T1000 (cell line): ENCODE data around the gene RBBP6.
"Not testable (repeated sequence)": the region's sequence is repeated elsewhere in the genome, so short reads cannot be mapped to it uniquely, and the experiment has no call there.

Experiments
- DNase-seq: peaks from one replicate; lab custom pipeline; 2025; ENCODE audit warnings: mixed read lengths; lab: John Stamatoyannopoulos, UW

The RBBP6 gene

GRCh38 chr16:24562811-24563210 is 23.4 kb downstream of the RBBP6 start:
- DNase-seq, result no peak

- no peak for DNase-seq
Observed at GRCh38 chr16:24568392-24568791, 29.0 kb downstream of the RBBP6 start.

- no peak for DNase-seq
Observed at GRCh38 chr16:24571096-24571495, 31.7 kb downstream of the RBBP6 start.

GRCh38 chr16:24572069-24572468 is 32.7 kb downstream of the RBBP6 start:
- no peak for DNase-seq

- DNase-seq, result no peak
Observed at GRCh38 chr16:24573141-24573540, 33.8 kb downstream of the RBBP6 start.

- DNase-seq, result not testable (repeated sequence)
Observed at GRCh38 chr16:24574515-24575485, 35.4 kb downstream of the RBBP6 start.

- DNase-seq, result not testable (repeated sequence)
Observed at GRCh38 chr16:24575791-24576190, 36.4 kb downstream of the RBBP6 start.

GRCh38 chr16:24577167-24577566 is 37.8 kb downstream of the RBBP6 start:
- no peak for DNase-seq

GRCh38 chr16:24580665-24581064 is 41.3 kb downstream of the RBBP6 start:
- no peak for DNase-seq

GRCh38 chr16:24583494-24583893 is 44.1 kb downstream of the RBBP6 start:
- DNase-seq, result no peak

- no peak for DNase-seq
Observed at GRCh38 chr16:24589997-24590396, 50.6 kb downstream of the RBBP6 start.

- no peak for DNase-seq
Observed at GRCh38 chr16:24598777-24599437, 59.5 kb downstream of the RBBP6 start.

GRCh38 chr16:24609417-24609739 is 70.0 kb downstream of the RBBP6 start:
- no peak for DNase-seq

- no peak for DNase-seq
Observed at GRCh38 chr16:24609740-24610415, 70.5 kb downstream of the RBBP6 start.

GRCh38 chr16:24610416-24610755 is 71.0 kb downstream of the RBBP6 start:
- no peak for DNase-seq

- no peak for DNase-seq
Observed at GRCh38 chr16:24611310-24611709, 71.9 kb downstream of the RBBP6 start.

- DNase-seq, result no peak
Observed at GRCh38 chr16:24612656-24613055, 73.3 kb downstream of the RBBP6 start.

GRCh38 chr16:24613267-24613666 is 73.9 kb downstream of the RBBP6 start:
- not testable (repeated sequence) for DNase-seq

GRCh38 chr16:24617502-24617901 is 78.1 kb downstream of the RBBP6 start:
- no peak for DNase-seq
